Measurements from ENCODE around the gene FGF2. TPM values are rescaled to one million over a fixed set of nuclear protein-coding genes. Genes with fewer than 3 reads are reported as not detected.

Gene FGF2
- total and polyA plus RNA-seq, 2 donors (not counting 1 experiment from before 2014, with no cell fraction given) = 0.13 TPM; not detected in 1

DNA sequence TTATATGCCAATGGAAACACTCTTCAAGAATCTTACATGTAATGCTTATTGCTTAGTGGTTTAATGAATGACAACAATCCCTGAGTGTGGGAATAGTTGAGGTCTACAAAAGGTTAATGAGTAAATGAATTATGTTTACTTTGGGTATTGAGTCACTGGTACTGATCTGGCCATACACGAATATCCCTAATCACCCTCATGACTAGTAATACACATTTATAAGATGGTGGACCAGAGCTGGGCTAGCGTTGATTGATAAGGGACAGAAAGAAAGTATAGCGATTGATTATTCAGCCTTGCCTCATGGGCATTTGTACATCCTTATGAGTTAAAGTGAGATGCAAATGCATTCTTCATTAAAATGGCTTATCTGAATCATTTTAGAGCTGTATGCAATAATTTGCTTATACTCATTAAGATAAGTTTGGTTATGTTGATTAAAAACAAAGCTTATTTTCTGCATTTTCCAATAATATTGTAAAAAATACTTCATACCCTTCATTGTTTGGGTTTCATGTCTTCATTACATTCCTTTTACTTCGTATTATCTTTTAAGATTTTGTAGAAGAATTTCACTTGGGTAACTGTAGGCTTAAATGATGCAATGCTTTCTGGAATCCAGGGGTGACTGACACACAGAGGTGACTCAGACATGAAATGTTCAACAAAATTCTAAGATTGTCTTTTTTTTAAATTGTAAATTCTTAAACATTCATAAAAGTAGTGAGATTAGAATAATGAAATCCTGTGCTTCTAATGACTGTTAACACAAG is 47.4 kb downstream of the FGF2 start:
- Histone ChIP-seq H3K4me3 (ENCODE audit: control extremely low read depth in 1 of 5, extremely low read depth in 1 of 5, insufficient read depth in 1 of 5, low read depth in 2 of 5, low read length in 4 of 5) (no peak overlapping the region), H3K79me2 (ENCODE audit: control insufficient read depth, insufficient read depth, low read length) (no peaks in the 10 kb centered on the region), H3K27ac (ENCODE audit: low read length in 2 of 2) (no peak overlapping the region), H3K4me1 (ENCODE audit: control insufficient read depth in 2 of 2, insufficient read depth in 2 of 2, low read length in 2 of 2) (no peaks in the 10 kb centered on the region), H2AFZ (ENCODE audit: insufficient read depth, low read depth, low read length, poor library complexity, severe bottlenecking) (no peak overlapping the region), H3K9me3 (ENCODE audit: control extremely low read depth in 1 of 3, control insufficient read depth in 2 of 3, insufficient read depth in 1 of 3, low read length in 2 of 3) (no peaks in the 10 kb centered on the region), H3K4me2 (replicated peaks; ENCODE audit: low read depth, low read length, poor library complexity, severe bottlenecking) (no peak overlapping the region), H3K27me3 (replicated peaks in 1 of 4; ENCODE audit: control extremely low read depth in 1 of 4, control insufficient read depth in 3 of 4, insufficient read depth in 4 of 4, low read length in 3 of 4) (peaks cover 0 to 11% (median 2%) of the 10 kb centered on the region in 4 experiments), H3K36me3 (replicated peaks in 1 of 2; ENCODE audit: control extremely low read depth in 1 of 2, control insufficient read depth in 1 of 2, extremely low read depth in 1 of 2, insufficient read depth in 2 of 2, low read length in 1 of 2) (no peaks in the 10 kb centered on the region), H3K9ac (ENCODE audit: low read length) (no peak overlapping the region), H4K20me1 (ENCODE audit: control insufficient read depth, insufficient read depth, low read length, poor library complexity, severe bottlenecking) (no peaks in the 10 kb centered on the region)
- ChIA-PET CTCF (interaction anchor here (0.9 kb wide), 1 partner anchor 10 kb away, joined by 3 read pairs; no protein-coding TSS in a partner anchor), POLR2A (no interaction called here)
- Mint-ChIP-seq H3K4me1 (no peaks in the 10 kb centered on the region), H3K27ac (no peak overlapping the region), H3K9me3 (ENCODE audit: insufficient read depth) (no peaks in the 10 kb centered on the region), H3K27me3 (peaks cover 51% of the 10 kb centered on the region), H3K4me3 (no peak overlapping the region)
- TF ChIP-seq EZH2 (IDR thresholded peaks at IDR 0.05; ENCODE audit: borderline replicate concordance, insufficient read depth, low read depth, low read length, poor library complexity, severe bottlenecking) = no peak
- TF ChIP-seq, protein P1, sequence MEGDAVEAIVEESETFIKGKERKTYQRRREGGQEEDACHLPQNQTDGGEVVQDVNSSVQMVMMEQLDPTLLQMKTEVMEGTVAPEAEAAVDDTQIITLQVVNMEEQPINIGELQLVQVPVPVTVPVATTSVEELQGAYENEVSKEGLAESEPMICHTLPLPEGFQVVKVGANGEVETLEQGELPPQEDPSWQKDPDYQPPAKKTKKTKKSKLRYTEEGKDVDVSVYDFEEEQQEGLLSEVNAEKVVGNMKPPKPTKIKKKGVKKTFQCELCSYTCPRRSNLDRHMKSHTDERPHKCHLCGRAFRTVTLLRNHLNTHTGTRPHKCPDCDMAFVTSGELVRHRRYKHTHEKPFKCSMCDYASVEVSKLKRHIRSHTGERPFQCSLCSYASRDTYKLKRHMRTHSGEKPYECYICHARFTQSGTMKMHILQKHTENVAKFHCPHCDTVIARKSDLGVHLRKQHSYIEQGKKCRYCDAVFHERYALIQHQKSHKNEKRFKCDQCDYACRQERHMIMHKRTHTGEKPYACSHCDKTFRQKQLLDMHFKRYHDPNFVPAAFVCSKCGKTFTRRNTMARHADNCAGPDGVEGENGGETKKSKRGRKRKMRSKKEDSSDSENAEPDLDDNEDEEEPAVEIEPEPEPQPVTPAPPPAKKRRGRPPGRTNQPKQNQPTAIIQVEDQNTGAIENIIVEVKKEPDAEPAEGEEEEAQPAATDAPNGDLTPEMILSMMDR (IDR thresholded peaks at IDR 0.05) = no peak
- no CpG with 5 or more reads among the region's 4 CpGs for WGBS (ENCODE audit: insufficient coverage)
- no peak for DNase-seq
- intact Hi-C loops (cut with micrococcal nuclease) = no loop called here
- ATAC-seq (ENCODE audit: low read depth) = no peak

DNA sequence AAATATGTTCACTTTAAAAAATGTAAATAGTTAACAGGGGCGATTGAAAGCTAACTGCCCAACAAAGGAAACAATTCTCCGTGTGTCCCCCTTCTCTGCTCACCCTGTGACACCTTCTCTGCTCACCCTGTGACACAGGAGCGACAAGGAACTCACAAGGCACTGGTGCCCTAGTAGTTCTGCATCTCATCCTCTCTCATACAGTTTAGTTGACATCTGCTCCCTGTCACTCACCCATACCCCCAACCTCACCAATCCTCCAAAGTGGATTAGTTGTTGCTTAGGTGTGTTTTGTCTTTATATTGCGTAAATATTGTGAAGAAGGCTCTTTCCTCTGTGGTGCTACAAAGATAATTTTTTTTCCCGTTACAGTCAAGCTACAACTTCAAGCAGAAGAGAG is 49.3 kb downstream of the FGF2 start:
- H3K27me3 Mint-ChIP-seq = peaks cover 37% of the 10 kb centered on the region
- Histone ChIP-seq H3K4me3 (ENCODE audit: control extremely low read depth in 1 of 5, extremely low read depth in 1 of 5, insufficient read depth in 1 of 5, low read depth in 2 of 5, low read length in 4 of 5) (no peak overlapping the region), H3K9ac (ENCODE audit: low read length) (no peak overlapping the region), H3K27ac (ENCODE audit: low read length in 2 of 2) (no peak overlapping the region), H3K9me3 (ENCODE audit: control extremely low read depth in 1 of 3, control insufficient read depth in 2 of 3, insufficient read depth in 1 of 3, low read length in 2 of 3) (peaks cover 0 to 10% (median 0%) of the 10 kb centered on the region in 3 donors), H4K20me1 (ENCODE audit: control insufficient read depth, insufficient read depth, low read length, poor library complexity, severe bottlenecking) (no peaks in the 10 kb centered on the region), H3K79me2 (ENCODE audit: control insufficient read depth, insufficient read depth, low read length) (no peaks in the 10 kb centered on the region), H3K4me2 (replicated peaks; ENCODE audit: low read depth, low read length, poor library complexity, severe bottlenecking) (no peak overlapping the region), H2AFZ (ENCODE audit: insufficient read depth, low read depth, low read length, poor library complexity, severe bottlenecking) (no peak overlapping the region), H3K36me3 (replicated peaks in 1 of 2; ENCODE audit: control extremely low read depth in 1 of 2, control insufficient read depth in 1 of 2, extremely low read depth in 1 of 2, insufficient read depth in 2 of 2, low read length in 1 of 2) (no peaks in the 10 kb centered on the region), H3K27me3 (replicated peaks in 1 of 4; ENCODE audit: control extremely low read depth in 1 of 4, control insufficient read depth in 3 of 4, insufficient read depth in 4 of 4, low read length in 3 of 4) (peaks cover 0 to 11% (median 2%) of the 10 kb centered on the region in 4 experiments), H3K4me1 (ENCODE audit: control insufficient read depth in 2 of 2, insufficient read depth in 2 of 2, low read length in 2 of 2) (no peaks in the 10 kb centered on the region)
- no peak for TF ChIP-seq EZH2 (IDR thresholded peaks at IDR 0.05; ENCODE audit: borderline replicate concordance, insufficient read depth, low read depth, low read length, poor library complexity, severe bottlenecking)
- TF ChIP-seq, protein P1 (IDR thresholded peaks at IDR 0.05) = no peak
- peaks cover 1% of the 10 kb centered on the region for H3K9me3 Mint-ChIP-seq (ENCODE audit: insufficient read depth)
- POLR2A ChIA-PET = no interaction called here
- DNase-seq = no peak
- H3K4me3 Mint-ChIP-seq = no peak overlapping the region
- intact Hi-C loops (cut with micrococcal nuclease) = no loop called here
- H3K4me1 Mint-ChIP-seq = no peaks in the 10 kb centered on the region
- ATAC-seq (ENCODE audit: low read depth) = no peak
- H3K27ac Mint-ChIP-seq = no peak overlapping the region
- CTCF ChIA-PET = no interaction called here
- 85% methylated on average over 2 of the region's 5 CpGs for WGBS (ENCODE audit: insufficient coverage)
